HEK293 (cell line): Measurements from ENCODE around the gene VAV2.

ENCODE experiments used
- CTCF ChIA-PET: fragments of 350-600 bp; formaldehyde crosslinking; extraction: SDS; loops from one replicate; lab custom pipeline; 2021; ENCODE audit warnings: antibody characterized with exemption; lab: Yijun Ruan, JAX
- POLR2A ChIA-PET: fragments of 300-600 bp; formaldehyde crosslinking; extraction: SDS; loops from one replicate; lab custom pipeline; 2020; ENCODE audit warnings: antibody characterized with exemption, inconsistent platforms; lab: Yijun Ruan, JAX
- H3K27ac ChIP-seq: fragments of 200-500 bp; sonication (Bioruptor generic); 2 replicates; pipeline ENCODE4 v1.5.1; 2014; ENCODE audit warnings: low read depth, low read length, control low read depth, inconsistent platforms; ENCODE audit errors: extremely low read depth
- H3K36me3 ChIP-seq, 2 experiments: fragments of 200-500 bp in 1 of 2; sonication (Bioruptor generic) in 1 of 2; 1 replicate in 1 of 2; 2 replicates in 1 of 2; pipeline ENCODE4 v1.5.1; 2014 to 2017; ENCODE audit warnings: inconsistent platforms in 2 of 2, low read length in 2 of 2; ENCODE audit not compliant: control insufficient read depth in 2 of 2, insufficient read depth in 1 of 2
- H3K4me1 ChIP-seq: fragments of 200-500 bp; sonication (Bioruptor generic); 2 replicates; pipeline ENCODE4 v1.5.1; 2014; ENCODE audit warnings: mild to moderate bottlenecking, low read length, inconsistent platforms; ENCODE audit not compliant: control insufficient read depth, insufficient read depth
- H3K4me3 ChIP-seq: 2 replicates; pipeline ENCODE4 v1.5.1; 2011; ENCODE audit warnings: low read depth, mild to moderate bottlenecking, control low read depth, low read length, moderate library complexity
- H3K9me3 ChIP-seq: fragments of 200-500 bp; sonication (Bioruptor generic); 2 replicates; pipeline ENCODE4 v1.5.1; 2014; ENCODE audit warnings: low read depth, low read length, inconsistent platforms; ENCODE audit not compliant: control insufficient read depth, insufficient read depth
- BCL6B ChIP-seq: fragments of 450-650 bp; formaldehyde crosslinking; IDR thresholded peaks from 2 replicates; pipeline ENCODE4 v1.5.1; 2017; ENCODE audit warnings: missing biosample characterization, missing genetic modification characterization
- KLF10 ChIP-seq: fragments of 450-650 bp; IDR thresholded peaks from 2 replicates; pipeline ENCODE4 v1.5.1; 2018; ENCODE audit warnings: missing biosample characterization, mild to moderate bottlenecking, missing genetic modification characterization
- OVOL3 ChIP-seq: fragments of 450-650 bp; formaldehyde crosslinking; IDR thresholded peaks from 2 replicates; pipeline ENCODE4 v1.5.1; 2016; ENCODE audit warnings: missing biosample characterization, missing genetic modification characterization
- PATZ1 ChIP-seq: fragments of 450-650 bp; formaldehyde crosslinking; IDR thresholded peaks from 2 replicates; pipeline ENCODE4 v1.5.1; 2016; ENCODE audit warnings: missing biosample characterization, missing genetic modification characterization
- PRDM6 ChIP-seq: fragments of 450-650 bp; formaldehyde crosslinking; IDR thresholded peaks from 2 replicates; pipeline ENCODE4 v1.5.1; 2017; ENCODE audit warnings: missing biosample characterization, missing genetic modification characterization
- REPIN1 ChIP-seq: fragments of 450-650 bp; formaldehyde crosslinking; IDR thresholded peaks from 2 replicates; pipeline ENCODE4 v1.5.1; 2017; ENCODE audit warnings: missing biosample characterization, missing genetic modification characterization, low read depth
- SCRT1 ChIP-seq: fragments of 450-650 bp; formaldehyde crosslinking; IDR thresholded peaks from 2 replicates; pipeline ENCODE4 v1.5.1; 2016; ENCODE audit warnings: missing biosample characterization, missing genetic modification characterization, borderline replicate concordance
- SP2 ChIP-seq: fragments of 450-650 bp; formaldehyde crosslinking; IDR thresholded peaks from 2 replicates; pipeline ENCODE4 v1.5.1; 2016; ENCODE audit warnings: missing biosample characterization, missing genetic modification characterization
- ZBTB21 ChIP-seq: fragments of 450-650 bp; formaldehyde crosslinking; IDR thresholded peaks from 2 replicates; pipeline ENCODE4 v1.5.1; 2017; ENCODE audit warnings: missing biosample characterization, missing genetic modification characterization
- ZBTB26 ChIP-seq: fragments of 450-650 bp; formaldehyde crosslinking; optimal IDR thresholded peaks from 2 replicates; pipeline ENCODE3; 2016; ENCODE audit warnings: missing biosample characterization, mild to moderate bottlenecking, missing genetic modification characterization
- ZNF140 ChIP-seq: fragments of 450-650 bp; formaldehyde crosslinking; IDR thresholded peaks from 2 replicates; pipeline ENCODE4 v1.5.1; 2016; ENCODE audit warnings: missing biosample characterization, missing genetic modification characterization
- ZNF148 ChIP-seq: fragments of 450-650 bp; formaldehyde crosslinking; IDR thresholded peaks from 2 replicates; pipeline ENCODE4 v1.5.0; 2017; ENCODE audit warnings: missing biosample characterization, missing genetic modification characterization, borderline replicate concordance
- ZNF157 ChIP-seq: fragments of 450-650 bp; formaldehyde crosslinking; IDR thresholded peaks from 2 replicates; pipeline ENCODE4 v1.5.1; 2016; ENCODE audit warnings: missing biosample characterization, missing genetic modification characterization
- ZNF292 ChIP-seq: fragments of 450-650 bp; formaldehyde crosslinking; IDR thresholded peaks from 2 replicates; pipeline ENCODE4 v1.5.1; 2016; ENCODE audit warnings: low read depth, missing biosample characterization, missing genetic modification characterization, borderline replicate concordance
- ZNF324 ChIP-seq: fragments of 450-650 bp; formaldehyde crosslinking; IDR thresholded peaks from 2 replicates; pipeline ENCODE4 v1.5.1; 2016; ENCODE audit warnings: missing biosample characterization, missing genetic modification characterization
- ZNF341 ChIP-seq: fragments of 450-650 bp; formaldehyde crosslinking; IDR thresholded peaks from 2 replicates; pipeline ENCODE4; 2016; ENCODE audit warnings: low read depth, missing biosample characterization, missing genetic modification characterization
- ZNF433 ChIP-seq: fragments of 450-650 bp; formaldehyde crosslinking; IDR thresholded peaks from 2 replicates; pipeline ENCODE4 v1.5.1; 2016; ENCODE audit warnings: missing biosample characterization, missing genetic modification characterization, low read depth
- ZNF510 ChIP-seq: fragments of 450-650 bp; formaldehyde crosslinking; IDR thresholded peaks from 2 replicates; pipeline ENCODE4 v1.5.1; 2018; ENCODE audit warnings: mild to moderate bottlenecking, missing genetic modification characterization, missing biosample characterization; ENCODE audit not compliant: insufficient replicate concordance
- ZNF660 ChIP-seq: fragments of 450-650 bp; IDR thresholded peaks from 2 replicates; pipeline ENCODE4 v1.5.1; 2018; ENCODE audit warnings: missing biosample characterization, mild to moderate bottlenecking, missing genetic modification characterization
- ZNF701 ChIP-seq: fragments of 450-650 bp; formaldehyde crosslinking; IDR thresholded peaks from 2 replicates; pipeline ENCODE4 v1.5.1; 2016; ENCODE audit warnings: missing biosample characterization, missing genetic modification characterization
- ZSCAN16 ChIP-seq: fragments of 450-650 bp; formaldehyde crosslinking; IDR thresholded peaks from 2 replicates; pipeline ENCODE4 v1.5.1; 2016; ENCODE audit warnings: missing biosample characterization, missing genetic modification characterization

The VAV2 gene

DNA sequence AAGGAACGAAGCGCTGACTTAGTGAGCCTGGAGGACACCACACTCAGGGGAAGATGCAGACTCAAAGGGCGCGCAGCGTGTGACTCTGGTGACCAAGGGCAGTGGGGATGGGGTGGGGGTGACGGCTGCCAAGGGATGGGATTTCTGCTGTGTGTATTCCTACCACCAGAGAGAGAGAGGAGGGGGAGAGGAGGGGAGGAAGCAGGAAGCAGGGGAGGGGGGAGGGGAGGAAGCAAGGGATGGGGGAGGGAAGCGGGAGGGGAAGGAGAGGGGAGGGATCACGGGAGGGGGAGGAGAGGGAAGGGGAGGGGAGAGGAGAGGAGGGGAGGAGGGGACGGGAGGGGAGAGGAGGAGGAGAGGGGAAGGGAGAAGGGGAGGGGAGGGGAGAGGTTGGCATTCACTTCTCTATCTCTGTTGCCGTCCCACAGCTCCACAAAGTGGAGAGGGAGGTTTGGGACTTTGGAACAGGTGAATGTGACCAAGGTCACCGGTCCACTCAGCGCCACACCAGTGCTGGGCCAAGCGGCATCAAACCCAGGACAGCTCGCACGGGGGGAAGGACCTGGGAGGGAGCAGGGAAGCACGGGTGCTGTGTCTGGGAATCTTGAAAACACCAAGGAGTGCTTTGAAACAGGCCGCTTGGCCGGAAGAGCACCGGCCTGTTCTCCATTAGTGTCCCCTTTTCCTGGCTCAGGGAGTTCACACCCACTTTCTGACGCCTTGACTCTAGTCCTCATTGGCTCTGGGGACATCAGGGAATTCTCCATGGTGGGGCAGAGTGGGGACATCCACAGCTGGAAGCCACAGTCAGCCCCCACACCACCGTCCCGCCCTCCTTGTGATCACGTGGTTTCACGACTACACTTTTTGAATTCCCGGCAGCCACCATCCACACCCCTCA lies 77.4 kb downstream of the VAV2 start:
- no peak for TF ChIP-seq REPIN1
- POLR2A ChIA-PET: interaction anchor here (1.1 kb wide), 1 partner anchor 80 kb away, joined by 3 read pairs; no protein-coding TSS in a partner anchor
- Histone ChIP-seq H3K4me1 (no peaks in the 10 kb centered on the region), H3K27ac (no peak overlapping the region), H3K36me3 (no peaks in the 10 kb centered on the region), H3K4me3 (no peak overlapping the region), H3K9me3 (no peaks in the 10 kb centered on the region)
- CTCF ChIA-PET: no interaction called here

- CTCF ChIA-PET: interaction anchor here (1.3 to 1.4 kb wide), 2 partner anchors 81 to 131 kb away, joined by 3 read pairs; no protein-coding TSS in a partner anchor
- no peak overlapping the region for H3K27ac ChIP-seq
These were observed 78.4 kb downstream of the VAV2 start for GRCh38 chr9:133913571-133914369.

More at GRCh38 chr9:133913571-133914369, 78.4 kb downstream of the VAV2 start:
- POLR2A ChIA-PET: interaction anchor here (1.1 kb wide), 1 partner anchor 81 kb away, joined by 3 read pairs; no protein-coding TSS in a partner anchor
- Histone ChIP-seq H3K36me3 (no peaks in the 10 kb centered on the region), H3K4me3 (no peak overlapping the region), H3K9me3 (no peaks in the 10 kb centered on the region), H3K4me1 (no peaks in the 10 kb centered on the region)
- TF ChIP-seq PATZ1: no peak
- no peak for TF ChIP-seq ZBTB26
- TF ChIP-seq SP2 (tag by site-specific recombination): no peak
- TF ChIP-seq PRDM6 (tag by site-specific recombination): no peak
- no peak for TF ChIP-seq ZNF157
- no peak for TF ChIP-seq SCRT1 (tag by site-specific recombination)
- no peak for TF ChIP-seq ZNF341
- no peak for TF ChIP-seq ZSCAN16 (tag by site-specific recombination)
- TF ChIP-seq ZNF433 (tag by site-specific recombination): no peak
- TF ChIP-seq ZNF510 (tag by site-specific recombination): no peak
- no peak for TF ChIP-seq ZNF292 (tag by site-specific recombination)
- no peak for TF ChIP-seq ZNF660
- TF ChIP-seq KLF10: no peak
- no peak for TF ChIP-seq OVOL3
- TF ChIP-seq ZBTB21 (tag by site-specific recombination): no peak
- no peak for TF ChIP-seq ZNF148 (tag by site-specific recombination)
- TF ChIP-seq ZNF324 (tag by site-specific recombination): no peak
- no peak for TF ChIP-seq ZNF701
- no peak for TF ChIP-seq BCL6B (tag by site-specific recombination)
- TF ChIP-seq ZNF140: no peak
